Measurements from ENCODE around the gene CYP46A1.

DNA sequence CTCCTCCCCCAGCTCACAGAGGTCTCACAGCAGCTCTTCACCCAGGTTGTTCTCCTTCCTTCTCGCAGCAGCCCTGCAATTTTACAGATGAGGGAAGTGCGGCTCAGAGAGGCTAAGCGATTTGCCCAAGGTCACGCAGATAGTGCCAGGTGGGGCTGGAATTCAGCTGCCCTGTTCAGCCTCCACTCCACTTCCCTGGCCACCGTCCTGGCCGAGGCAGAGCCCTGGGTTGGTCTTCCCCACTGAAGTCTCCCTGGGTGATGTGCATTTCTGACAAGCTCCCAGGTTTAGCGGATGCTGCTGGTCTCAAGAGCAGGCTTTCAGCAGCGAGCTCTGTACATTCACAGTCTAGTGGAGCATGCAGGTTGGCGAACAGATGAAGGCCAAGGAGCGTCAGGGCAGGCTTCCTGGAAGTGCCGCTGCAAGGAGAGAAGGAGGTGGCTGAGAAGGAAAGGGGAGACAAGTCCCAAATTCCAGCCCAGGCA, 80.2 kb downstream of the CYP46A1 start:
- TF ChIP-seq TCF7L2 (IDR thresholded peaks at IDR 0.05; ENCODE audit: low read depth, low read length) (no peak), SIN3A (IDR thresholded peaks at IDR 0.05; ENCODE audit: borderline replicate concordance, insufficient read depth, low read depth, low read length) (no peak), POLR2AphosphoS5 (IDR thresholded peaks at IDR 0.05; ENCODE audit: low read depth, low read length) (no peak)
- TF ChIP-seq, protein P1, sequence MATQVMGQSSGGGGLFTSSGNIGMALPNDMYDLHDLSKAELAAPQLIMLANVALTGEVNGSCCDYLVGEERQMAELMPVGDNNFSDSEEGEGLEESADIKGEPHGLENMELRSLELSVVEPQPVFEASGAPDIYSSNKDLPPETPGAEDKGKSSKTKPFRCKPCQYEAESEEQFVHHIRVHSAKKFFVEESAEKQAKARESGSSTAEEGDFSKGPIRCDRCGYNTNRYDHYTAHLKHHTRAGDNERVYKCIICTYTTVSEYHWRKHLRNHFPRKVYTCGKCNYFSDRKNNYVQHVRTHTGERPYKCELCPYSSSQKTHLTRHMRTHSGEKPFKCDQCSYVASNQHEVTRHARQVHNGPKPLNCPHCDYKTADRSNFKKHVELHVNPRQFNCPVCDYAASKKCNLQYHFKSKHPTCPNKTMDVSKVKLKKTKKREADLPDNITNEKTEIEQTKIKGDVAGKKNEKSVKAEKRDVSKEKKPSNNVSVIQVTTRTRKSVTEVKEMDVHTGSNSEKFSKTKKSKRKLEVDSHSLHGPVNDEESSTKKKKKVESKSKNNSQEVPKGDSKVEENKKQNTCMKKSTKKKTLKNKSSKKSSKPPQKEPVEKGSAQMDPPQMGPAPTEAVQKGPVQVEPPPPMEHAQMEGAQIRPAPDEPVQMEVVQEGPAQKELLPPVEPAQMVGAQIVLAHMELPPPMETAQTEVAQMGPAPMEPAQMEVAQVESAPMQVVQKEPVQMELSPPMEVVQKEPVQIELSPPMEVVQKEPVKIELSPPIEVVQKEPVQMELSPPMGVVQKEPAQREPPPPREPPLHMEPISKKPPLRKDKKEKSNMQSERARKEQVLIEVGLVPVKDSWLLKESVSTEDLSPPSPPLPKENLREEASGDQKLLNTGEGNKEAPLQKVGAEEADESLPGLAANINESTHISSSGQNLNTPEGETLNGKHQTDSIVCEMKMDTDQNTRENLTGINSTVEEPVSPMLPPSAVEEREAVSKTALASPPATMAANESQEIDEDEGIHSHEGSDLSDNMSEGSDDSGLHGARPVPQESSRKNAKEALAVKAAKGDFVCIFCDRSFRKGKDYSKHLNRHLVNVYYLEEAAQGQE (IDR thresholded peaks at IDR 0.05; ENCODE audit: insufficient read depth in 1 of 2, low read depth in 2 of 2, low read length in 1 of 2), result no peak
- TF ChIP-seq, protein P2, sequence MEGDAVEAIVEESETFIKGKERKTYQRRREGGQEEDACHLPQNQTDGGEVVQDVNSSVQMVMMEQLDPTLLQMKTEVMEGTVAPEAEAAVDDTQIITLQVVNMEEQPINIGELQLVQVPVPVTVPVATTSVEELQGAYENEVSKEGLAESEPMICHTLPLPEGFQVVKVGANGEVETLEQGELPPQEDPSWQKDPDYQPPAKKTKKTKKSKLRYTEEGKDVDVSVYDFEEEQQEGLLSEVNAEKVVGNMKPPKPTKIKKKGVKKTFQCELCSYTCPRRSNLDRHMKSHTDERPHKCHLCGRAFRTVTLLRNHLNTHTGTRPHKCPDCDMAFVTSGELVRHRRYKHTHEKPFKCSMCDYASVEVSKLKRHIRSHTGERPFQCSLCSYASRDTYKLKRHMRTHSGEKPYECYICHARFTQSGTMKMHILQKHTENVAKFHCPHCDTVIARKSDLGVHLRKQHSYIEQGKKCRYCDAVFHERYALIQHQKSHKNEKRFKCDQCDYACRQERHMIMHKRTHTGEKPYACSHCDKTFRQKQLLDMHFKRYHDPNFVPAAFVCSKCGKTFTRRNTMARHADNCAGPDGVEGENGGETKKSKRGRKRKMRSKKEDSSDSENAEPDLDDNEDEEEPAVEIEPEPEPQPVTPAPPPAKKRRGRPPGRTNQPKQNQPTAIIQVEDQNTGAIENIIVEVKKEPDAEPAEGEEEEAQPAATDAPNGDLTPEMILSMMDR (IDR thresholded peaks at IDR 0.05), result no peak

All from Panc1 (cell line).